Measurements from ENCODE around the gene ARID1B. TPM values are rescaled to one million over a fixed set of nuclear protein-coding genes. Genes with fewer than 3 reads are reported as not detected.

Gene ARID1B
- total RNA-seq, 1 experiment from 2014 or later = 58.8 TPM

GRCh38 chr6:157019733-157020132 is 242.6 kb downstream of the ARID1B start:
- Histone ChIP-seq H3K9me3 (no peaks in the 10 kb centered on the region), H3K27me3 (replicated peaks; ENCODE audit: control insufficient read depth, insufficient read depth, low read length) (no peaks in the 10 kb centered on the region), H3K36me3 (ENCODE audit: control insufficient read depth, insufficient read depth, low read length) (no peaks in the 10 kb centered on the region), H3K4me3 (ENCODE audit: low read depth, low read length) (no peak overlapping the region), H3K4me1 (peaks cover 10% of the 10 kb centered on the region)
- DNase-seq = no peak
- Mint-ChIP-seq H3K9me3 (ENCODE audit: unreplicated experiment) (no peaks in the 10 kb centered on the region), H3K36me3 (ENCODE audit: insufficient read depth, unreplicated experiment) (peaks cover 6% of the 10 kb centered on the region), H3K27ac (ENCODE audit: unreplicated experiment) (peak overlapping the region; percentile 94), H3K27me3 (ENCODE audit: insufficient read depth, unreplicated experiment) (no peaks in the 10 kb centered on the region), H3K4me1 (ENCODE audit: low read depth, unreplicated experiment) (peaks cover 16% of the 10 kb centered on the region), H3K4me3 (ENCODE audit: unreplicated experiment) (peak overlapping the region; percentile 88)
- POLR2A ChIA-PET = no interaction called here
- no peak for TF ChIP-seq CTCF (IDR thresholded peaks at IDR 0.05; ENCODE audit: insufficient read depth in 1 of 2, low read depth in 1 of 2, low read length in 1 of 2, severe bottlenecking in 1 of 2, unreplicated experiment in 1 of 2)
- BruUV-seq (replicated peaks) = no TSS peak
- intact Hi-C loops (cut with micrococcal nuclease; ENCODE audit: unreplicated experiment) = loop anchor here (2.0 to 10.0 kb wide), 3 partner anchors 17 to 455 kb away; no protein-coding TSS in a partner anchor
- CTCF ChIA-PET = interaction anchor here (0.9 kb wide), 1 partner anchor 26 kb away, joined by 3 read pairs; no protein-coding TSS in a partner anchor

- intact Hi-C loops (cut with micrococcal nuclease; ENCODE audit: unreplicated experiment) = loop anchor here (2.0 to 10.0 kb wide), 3 partner anchors 18 to 456 kb away; no protein-coding TSS in a partner anchor
- BruUV-seq (replicated peaks) = TSS peak; percentile 88
- TF ChIP-seq CTCF (IDR thresholded peaks at IDR 0.05; ENCODE audit: insufficient read depth in 1 of 2, low read depth in 1 of 2, low read length in 1 of 2, severe bottlenecking in 1 of 2, unreplicated experiment in 1 of 2) = no peak
- peaks cover 16% of the 10 kb centered on the region for H3K4me1 Mint-ChIP-seq (ENCODE audit: low read depth, unreplicated experiment)
- Histone ChIP-seq H3K4me3 (ENCODE audit: low read depth, low read length) (peak overlapping the region; percentile 74), H3K36me3 (ENCODE audit: control insufficient read depth, insufficient read depth, low read length) (no peaks in the 10 kb centered on the region), H3K27me3 (replicated peaks; ENCODE audit: control insufficient read depth, insufficient read depth, low read length) (no peaks in the 10 kb centered on the region), H3K4me1 (peaks cover 10% of the 10 kb centered on the region), H3K9me3 (no peaks in the 10 kb centered on the region)
- H3K9me3 Mint-ChIP-seq (ENCODE audit: unreplicated experiment) = no peaks in the 10 kb centered on the region
- ChIA-PET POLR2A (no interaction called here), CTCF (interaction anchor here (0.9 kb wide), 1 partner anchor 25 kb away, joined by 3 read pairs; no protein-coding TSS in a partner anchor)
- peak overlapping the region; percentile 88 for H3K4me3 Mint-ChIP-seq (ENCODE audit: unreplicated experiment)
- peak overlapping the region; percentile 94 for H3K27ac Mint-ChIP-seq (ENCODE audit: unreplicated experiment)
- peaks cover 6% of the 10 kb centered on the region for H3K36me3 Mint-ChIP-seq (ENCODE audit: insufficient read depth, unreplicated experiment)
- H3K27me3 Mint-ChIP-seq (ENCODE audit: insufficient read depth, unreplicated experiment) = no peaks in the 10 kb centered on the region
- DNase-seq = no peak
Observed at GRCh38 chr6:157020398-157020797, 243.2 kb downstream of the ARID1B start.

GRCh38 chr6:157020881-157021343 is 243.7 kb downstream of the ARID1B start:
- no peaks in the 10 kb centered on the region for H3K9me3 Mint-ChIP-seq (ENCODE audit: unreplicated experiment)
- POLR2A ChIA-PET = interaction anchor here (0.6 kb wide), 1 partner anchor 15 kb away, joined by 3 read pairs; no protein-coding TSS in a partner anchor
- intact Hi-C loops (cut with micrococcal nuclease; ENCODE audit: unreplicated experiment) = loop anchor here (1.0 to 10.0 kb wide), 4 partner anchors 18 to 456 kb away; no protein-coding TSS in a partner anchor
- no peak for TF ChIP-seq CTCF (IDR thresholded peaks at IDR 0.05; ENCODE audit: insufficient read depth in 1 of 2, low read depth in 1 of 2, low read length in 1 of 2, severe bottlenecking in 1 of 2, unreplicated experiment in 1 of 2)
- DNase-seq = peak in 1 of 2 experiments; percentile 46
- H3K4me3 Mint-ChIP-seq (ENCODE audit: unreplicated experiment) = peak overlapping the region; percentile 88
- Histone ChIP-seq H3K27me3 (replicated peaks; ENCODE audit: control insufficient read depth, insufficient read depth, low read length) (no peaks in the 10 kb centered on the region), H3K4me3 (ENCODE audit: low read depth, low read length) (peak overlapping the region; percentile 74), H3K4me1 (peaks cover 10% of the 10 kb centered on the region), H3K9me3 (no peaks in the 10 kb centered on the region), H3K36me3 (ENCODE audit: control insufficient read depth, insufficient read depth, low read length) (no peaks in the 10 kb centered on the region)
- peaks cover 6% of the 10 kb centered on the region for H3K36me3 Mint-ChIP-seq (ENCODE audit: insufficient read depth, unreplicated experiment)
- CTCF ChIA-PET = no interaction called here
- BruUV-seq (replicated peaks) = no TSS peak
- no peaks in the 10 kb centered on the region for H3K27me3 Mint-ChIP-seq (ENCODE audit: insufficient read depth, unreplicated experiment)
- H3K4me1 Mint-ChIP-seq (ENCODE audit: low read depth, unreplicated experiment) = peaks cover 16% of the 10 kb centered on the region
- peak overlapping the region; percentile 94 for H3K27ac Mint-ChIP-seq (ENCODE audit: unreplicated experiment)

All from Caco-2 (cell line).